ENCODE measurements around the gene ACTG1.

DNA sequence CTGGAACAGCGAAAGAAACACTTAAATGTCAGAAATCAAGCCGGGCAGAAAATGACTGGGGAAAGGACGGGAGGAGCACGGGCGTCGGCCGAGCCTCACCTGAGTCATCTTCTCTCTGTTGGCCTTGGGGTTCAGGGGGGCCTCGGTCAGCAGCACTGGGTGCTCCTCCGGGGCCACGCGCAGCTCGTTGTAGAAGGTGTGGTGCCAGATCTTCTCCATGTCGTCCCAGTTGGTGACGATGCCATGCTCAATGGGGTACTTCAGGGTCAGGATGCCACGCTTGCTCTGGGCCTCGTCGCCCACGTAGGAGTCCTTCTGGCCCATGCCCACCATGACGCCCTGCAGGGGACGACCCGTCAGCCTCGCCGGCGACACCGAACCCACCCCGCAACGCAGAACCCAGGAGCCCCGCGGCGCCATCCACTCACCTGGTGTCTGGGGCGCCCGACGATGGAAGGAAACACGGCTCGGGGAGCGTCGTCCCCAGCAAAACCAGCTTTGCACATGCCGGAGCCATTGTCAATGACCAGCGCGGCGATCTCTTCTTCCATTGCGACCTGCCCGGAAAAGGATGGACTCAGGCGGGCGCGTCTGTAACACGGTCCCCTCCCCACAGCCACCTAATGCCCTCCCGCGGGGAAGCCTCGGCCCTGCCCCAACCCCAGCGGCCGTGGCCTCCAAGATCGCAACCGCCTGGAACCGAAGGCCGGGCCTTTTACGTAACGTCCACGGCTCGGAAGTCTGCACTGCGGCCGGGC is 616 bp downstream of the ACTG1 start:
- TF ChIP-seq, protein P1, sequence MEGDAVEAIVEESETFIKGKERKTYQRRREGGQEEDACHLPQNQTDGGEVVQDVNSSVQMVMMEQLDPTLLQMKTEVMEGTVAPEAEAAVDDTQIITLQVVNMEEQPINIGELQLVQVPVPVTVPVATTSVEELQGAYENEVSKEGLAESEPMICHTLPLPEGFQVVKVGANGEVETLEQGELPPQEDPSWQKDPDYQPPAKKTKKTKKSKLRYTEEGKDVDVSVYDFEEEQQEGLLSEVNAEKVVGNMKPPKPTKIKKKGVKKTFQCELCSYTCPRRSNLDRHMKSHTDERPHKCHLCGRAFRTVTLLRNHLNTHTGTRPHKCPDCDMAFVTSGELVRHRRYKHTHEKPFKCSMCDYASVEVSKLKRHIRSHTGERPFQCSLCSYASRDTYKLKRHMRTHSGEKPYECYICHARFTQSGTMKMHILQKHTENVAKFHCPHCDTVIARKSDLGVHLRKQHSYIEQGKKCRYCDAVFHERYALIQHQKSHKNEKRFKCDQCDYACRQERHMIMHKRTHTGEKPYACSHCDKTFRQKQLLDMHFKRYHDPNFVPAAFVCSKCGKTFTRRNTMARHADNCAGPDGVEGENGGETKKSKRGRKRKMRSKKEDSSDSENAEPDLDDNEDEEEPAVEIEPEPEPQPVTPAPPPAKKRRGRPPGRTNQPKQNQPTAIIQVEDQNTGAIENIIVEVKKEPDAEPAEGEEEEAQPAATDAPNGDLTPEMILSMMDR (IDR thresholded peaks at IDR 0.05): no peak
- TF ChIP-seq EZH2 (IDR thresholded peaks at IDR 0.05): no peak
- no peak for TF ChIP-seq EZH2phosphoT487 (IDR thresholded peaks at IDR 0.05)
